ENCODE results near the gene BBS9. TPM values are rescaled to one million over a fixed set of nuclear protein-coding genes. Genes with fewer than 3 reads are reported as not detected.
"Not testable (repeated sequence)": the region's sequence is repeated elsewhere in the genome, so short reads cannot be mapped to it uniquely, and the experiment has no call there.

BBS9 gene
- total RNA-seq, 1 donor from 2014 or later = 16.2 TPM

GRCh38 chr7:33511778-33512177 lies 382.4 kb downstream of the BBS9 start:
- Mint-ChIP-seq H3K9me3 (no peaks in the 10 kb centered on the region), H3K4me1 (peaks cover 12% of the 10 kb centered on the region), H3K4me3 (no peak overlapping the region), H3K27me3 (ENCODE audit: low read depth) (no peaks in the 10 kb centered on the region), H3K27ac (ENCODE audit: unreplicated experiment) (no peak overlapping the region), H3K36me3 (ENCODE audit: low read depth) (no peaks in the 10 kb centered on the region)
- no peak for TF ChIP-seq CTCF (conservative IDR thresholded peaks at IDR 0.05)
- no peak for DNase-seq (ENCODE audit: low read depth, low spot score)

DNA sequence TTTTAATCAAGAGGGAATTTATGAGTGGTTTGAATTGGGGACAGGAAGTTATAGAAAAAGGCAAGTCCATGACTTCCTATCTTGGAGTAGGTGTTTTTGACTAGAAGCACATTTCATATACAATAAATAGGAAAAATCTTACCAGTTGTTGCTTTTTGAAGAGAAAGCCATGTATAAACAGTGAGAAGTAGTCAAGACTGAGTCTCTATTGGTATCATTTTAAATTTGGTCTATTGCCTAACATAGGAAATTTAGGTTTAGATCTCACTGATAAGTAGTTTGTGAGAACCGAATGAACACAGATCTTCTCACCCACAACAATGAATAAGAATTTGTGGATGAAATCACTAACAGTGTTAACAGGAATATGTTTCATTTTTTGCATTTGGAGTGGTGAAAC lies 387.2 kb downstream of the BBS9 start:
- TF ChIP-seq CTCF (conservative IDR thresholded peaks at IDR 0.05) = no peak
- Mint-ChIP-seq H3K9me3 (no peaks in the 10 kb centered on the region), H3K4me3 (no peak overlapping the region), H3K27ac (ENCODE audit: unreplicated experiment) (no peak overlapping the region), H3K27me3 (ENCODE audit: low read depth) (no peaks in the 10 kb centered on the region), H3K36me3 (ENCODE audit: low read depth) (peaks cover 2% of the 10 kb centered on the region), H3K4me1 (peaks cover 6% of the 10 kb centered on the region)
- DNase-seq (ENCODE audit: low read depth, low spot score) = no peak

DNA sequence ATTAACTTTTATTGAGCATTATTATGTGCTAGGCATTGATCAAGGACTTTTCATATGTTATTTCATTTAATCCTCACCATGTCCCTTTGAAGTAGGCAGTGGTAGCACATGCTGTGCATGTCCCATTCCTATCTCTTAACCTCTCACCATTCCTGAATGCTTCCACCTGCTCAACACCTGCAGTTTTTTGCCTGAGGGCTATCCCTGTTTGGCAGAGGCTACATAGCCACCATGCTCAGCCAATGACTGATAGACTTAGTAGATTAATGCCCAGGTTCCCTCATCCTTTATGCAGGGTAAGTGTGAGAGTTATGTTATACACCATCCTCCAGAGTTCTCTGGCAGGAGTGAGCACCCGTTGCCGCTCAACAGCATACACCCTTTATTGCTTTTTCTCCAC lies 387.8 kb downstream of the BBS9 start:
- Mint-ChIP-seq H3K36me3 (ENCODE audit: low read depth) (peaks cover 2% of the 10 kb centered on the region), H3K4me1 (peaks cover under 1% of the 10 kb centered on the region), H3K27ac (ENCODE audit: unreplicated experiment) (no peak overlapping the region), H3K4me3 (no peak overlapping the region), H3K27me3 (ENCODE audit: low read depth) (no peaks in the 10 kb centered on the region), H3K9me3 (no peaks in the 10 kb centered on the region)
- no peak for DNase-seq (ENCODE audit: low read depth, low spot score)
- no peak for TF ChIP-seq CTCF (conservative IDR thresholded peaks at IDR 0.05)

DNA sequence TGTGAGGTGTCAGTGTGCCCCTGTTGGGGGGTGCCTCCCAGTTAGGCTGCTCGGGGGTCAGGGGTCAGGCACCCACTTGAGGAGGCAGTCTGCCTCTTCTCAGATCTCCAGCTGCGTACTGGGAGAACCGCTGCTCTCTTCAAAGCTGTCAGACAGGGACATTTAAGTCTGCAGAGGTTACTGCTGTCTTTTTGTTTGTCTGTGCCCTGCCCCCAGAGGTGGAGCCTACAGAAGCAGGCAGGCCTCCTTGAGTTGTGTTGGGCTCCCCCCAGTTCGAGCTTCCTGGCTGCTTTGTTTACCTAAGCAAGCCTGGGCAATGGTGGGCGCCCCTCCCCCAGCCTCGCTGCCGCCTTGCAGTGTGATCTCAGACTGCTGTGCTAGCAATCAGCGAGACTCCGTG lies 397.6 kb downstream of the BBS9 start:
- DNase-seq (ENCODE audit: low read depth, low spot score); H3K4me1 Mint-ChIP-seq; H3K27ac Mint-ChIP-seq (ENCODE audit: unreplicated experiment); H3K9me3 Mint-ChIP-seq; H3K27me3 Mint-ChIP-seq (ENCODE audit: low read depth); H3K36me3 Mint-ChIP-seq (ENCODE audit: low read depth): not testable (repeated sequence)
- peak overlapping the region; percentile 86 for H3K4me3 Mint-ChIP-seq

DNA sequence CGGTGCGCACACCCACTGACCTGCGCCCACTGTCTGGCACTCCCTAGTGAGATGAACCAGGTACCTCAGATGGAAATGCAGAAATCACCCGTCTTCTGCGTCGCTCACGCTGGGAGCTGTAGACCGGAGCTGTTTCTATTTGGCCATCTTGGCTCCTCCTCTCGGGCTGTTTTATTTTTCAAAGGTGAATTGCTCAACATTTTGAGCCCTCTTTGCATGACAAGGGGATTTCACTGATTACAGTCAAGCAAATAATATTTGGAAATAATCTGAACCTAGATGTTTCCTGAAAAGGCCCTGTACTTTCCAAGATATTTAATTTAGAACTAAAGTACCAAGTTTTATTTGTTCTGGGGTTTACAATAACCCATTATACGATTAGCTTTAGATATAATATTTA lies 398.2 kb downstream of the BBS9 start:
- H3K9me3 Mint-ChIP-seq; H3K27ac Mint-ChIP-seq (ENCODE audit: unreplicated experiment): not testable (repeated sequence)

GRCh38 chr7:33529070-33529469 lies 399.7 kb downstream of the BBS9 start:
- Mint-ChIP-seq H3K4me1 (peaks cover 7% of the 10 kb centered on the region), H3K9me3 (no peaks in the 10 kb centered on the region), H3K4me3 (no peak overlapping the region), H3K36me3 (ENCODE audit: low read depth) (no peaks in the 10 kb centered on the region), H3K27me3 (ENCODE audit: low read depth) (no peaks in the 10 kb centered on the region), H3K27ac (ENCODE audit: unreplicated experiment) (no peak overlapping the region)
- no peak for DNase-seq (ENCODE audit: low read depth, low spot score)
- TF ChIP-seq CTCF (conservative IDR thresholded peaks at IDR 0.05) = no peak

More for the DNA sequence above, 398.2 kb downstream of the BBS9 start:
- H3K4me3 Mint-ChIP-seq = peak overlapping the region; percentile 86
- H3K27me3 Mint-ChIP-seq (ENCODE audit: low read depth); DNase-seq (ENCODE audit: low read depth, low spot score); H3K4me1 Mint-ChIP-seq; H3K36me3 Mint-ChIP-seq (ENCODE audit: low read depth): not testable (repeated sequence)

DNA sequence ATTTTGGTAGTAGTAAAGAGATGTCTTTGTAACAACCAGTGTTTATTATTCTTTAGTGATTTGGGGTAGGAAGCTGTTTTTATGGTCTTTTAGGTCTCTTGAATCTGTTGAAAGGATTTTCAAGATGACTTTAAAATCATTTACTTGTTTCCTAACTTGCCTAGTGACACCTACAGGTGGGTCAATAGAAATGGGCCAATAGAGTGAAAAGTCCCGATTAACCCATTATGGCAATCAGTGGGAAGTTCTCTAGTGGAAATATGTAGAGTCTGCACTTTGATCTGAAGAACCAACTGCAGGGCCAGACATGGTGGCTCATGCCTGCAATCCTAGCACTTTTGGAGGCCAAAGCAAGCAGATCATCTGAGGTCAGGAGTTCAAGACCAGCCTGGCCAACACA lies 401.3 kb downstream of the BBS9 start:
- H3K27ac Mint-ChIP-seq (ENCODE audit: unreplicated experiment) = no peak overlapping the region
- no peaks in the 10 kb centered on the region for H3K36me3 Mint-ChIP-seq (ENCODE audit: low read depth)
- H3K27me3 Mint-ChIP-seq (ENCODE audit: low read depth) = no peaks in the 10 kb centered on the region
- no peaks in the 10 kb centered on the region for H3K9me3 Mint-ChIP-seq
- peak overlapping the region; percentile 28 for H3K4me3 Mint-ChIP-seq
- TF ChIP-seq CTCF (conservative IDR thresholded peaks at IDR 0.05) = no peak
- peaks cover 10% of the 10 kb centered on the region for H3K4me1 Mint-ChIP-seq
- no peak for DNase-seq (ENCODE audit: low read depth, low spot score)
